Measurements from ENCODE around the gene CRB1.

The CRB1 gene

GRCh38 chr1:197351821-197352440 lies 83.9 kb downstream of the CRB1 start:
- TF ChIP-seq CTCF (IDR thresholded peaks at IDR 0.05; ENCODE audit: unreplicated experiment in 3 of 3) = no peak
- H3K4me3 Mint-ChIP-seq = no peak overlapping the region

GRCh38 chr1:197355248-197355995 lies 87.4 kb downstream of the CRB1 start:
- H3K36me3 Mint-ChIP-seq (ENCODE audit: low read depth) = no peaks in the 10 kb centered on the region
- H3K9me3 Mint-ChIP-seq = no peaks in the 10 kb centered on the region
- H3K4me3 Mint-ChIP-seq = no peak overlapping the region
- no peak for TF ChIP-seq CTCF (IDR thresholded peaks at IDR 0.05; ENCODE audit: unreplicated experiment in 3 of 3)
- no peaks in the 10 kb centered on the region for H3K27me3 Mint-ChIP-seq (ENCODE audit: low read depth)
- H3K27ac Mint-ChIP-seq = no peak overlapping the region
- peaks cover 25% of the 10 kb centered on the region for H3K4me1 Mint-ChIP-seq

More at GRCh38 chr1:197351821-197352440, 83.9 kb downstream of the CRB1 start:
- Mint-ChIP-seq H3K27me3 (ENCODE audit: low read depth) (no peaks in the 10 kb centered on the region), H3K4me1 (peaks cover 16% of the 10 kb centered on the region), H3K27ac (peak overlapping the region; percentile 5 to 60 (median 41)), H3K9me3 (no peaks in the 10 kb centered on the region), H3K36me3 (ENCODE audit: low read depth) (no peaks in the 10 kb centered on the region)

GRCh38 chr1:197356723-197357533 lies 88.9 kb downstream of the CRB1 start:
- no peaks in the 10 kb centered on the region for H3K27me3 Mint-ChIP-seq (ENCODE audit: low read depth)
- peaks cover 21% of the 10 kb centered on the region for H3K4me1 Mint-ChIP-seq
- H3K36me3 Mint-ChIP-seq (ENCODE audit: low read depth) = no peaks in the 10 kb centered on the region
- no peaks in the 10 kb centered on the region for H3K9me3 Mint-ChIP-seq
- H3K27ac Mint-ChIP-seq = peak overlapping the region in 1 of 3 experiments; percentile 33
- peak; percentile 60 to 76 (median 63) for TF ChIP-seq CTCF (IDR thresholded peaks at IDR 0.05; ENCODE audit: unreplicated experiment in 3 of 3)
- no peak overlapping the region for H3K4me3 Mint-ChIP-seq

- no peak overlapping the region for H3K27ac Mint-ChIP-seq
- H3K9me3 Mint-ChIP-seq = no peaks in the 10 kb centered on the region
- peaks cover 12% of the 10 kb centered on the region for H3K4me1 Mint-ChIP-seq
- H3K36me3 Mint-ChIP-seq (ENCODE audit: low read depth) = no peaks in the 10 kb centered on the region
- no peak for TF ChIP-seq CTCF (IDR thresholded peaks at IDR 0.05; ENCODE audit: unreplicated experiment in 3 of 3)
- no peak overlapping the region for H3K4me3 Mint-ChIP-seq
- no peaks in the 10 kb centered on the region for H3K27me3 Mint-ChIP-seq (ENCODE audit: low read depth)
Observed at GRCh38 chr1:197358959-197359358, 90.9 kb downstream of the CRB1 start.

- Mint-ChIP-seq H3K9me3 (no peaks in the 10 kb centered on the region), H3K27ac (peak overlapping the region; percentile 60 to 93 (median 78)), H3K4me3 (no peak overlapping the region), H3K4me1 (peaks cover 12% of the 10 kb centered on the region), H3K27me3 (ENCODE audit: low read depth) (no peaks in the 10 kb centered on the region), H3K36me3 (ENCODE audit: low read depth) (no peaks in the 10 kb centered on the region)
- TF ChIP-seq CTCF (IDR thresholded peaks at IDR 0.05; ENCODE audit: unreplicated experiment in 3 of 3) = no peak
Observed at GRCh38 chr1:197360068-197360467, 92.0 kb downstream of the CRB1 start.

Data from nephron (organoid).